ENCODE measurements around the gene PEAK1.

The PEAK1 gene

DNA sequence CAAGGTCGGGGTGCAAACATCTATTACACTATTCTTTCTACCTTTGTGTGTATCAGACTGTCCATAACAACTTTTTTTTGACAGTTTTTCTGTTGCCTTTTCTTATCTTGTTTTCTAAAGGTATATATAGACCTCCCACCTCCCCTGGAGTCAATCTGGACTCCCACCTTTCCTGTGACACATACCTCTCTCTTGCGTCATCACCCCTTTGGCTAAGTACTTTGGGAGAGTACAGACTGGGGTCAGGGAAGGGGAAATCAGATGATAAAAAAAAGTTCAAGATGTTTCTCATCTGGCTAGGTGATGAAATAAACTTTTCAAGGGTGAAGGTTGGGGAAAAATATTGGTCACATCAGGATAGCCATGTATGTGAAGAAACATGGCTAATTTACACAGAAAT lies 366.2 kb downstream of the PEAK1 start:
- TF ChIP-seq, protein P1, sequence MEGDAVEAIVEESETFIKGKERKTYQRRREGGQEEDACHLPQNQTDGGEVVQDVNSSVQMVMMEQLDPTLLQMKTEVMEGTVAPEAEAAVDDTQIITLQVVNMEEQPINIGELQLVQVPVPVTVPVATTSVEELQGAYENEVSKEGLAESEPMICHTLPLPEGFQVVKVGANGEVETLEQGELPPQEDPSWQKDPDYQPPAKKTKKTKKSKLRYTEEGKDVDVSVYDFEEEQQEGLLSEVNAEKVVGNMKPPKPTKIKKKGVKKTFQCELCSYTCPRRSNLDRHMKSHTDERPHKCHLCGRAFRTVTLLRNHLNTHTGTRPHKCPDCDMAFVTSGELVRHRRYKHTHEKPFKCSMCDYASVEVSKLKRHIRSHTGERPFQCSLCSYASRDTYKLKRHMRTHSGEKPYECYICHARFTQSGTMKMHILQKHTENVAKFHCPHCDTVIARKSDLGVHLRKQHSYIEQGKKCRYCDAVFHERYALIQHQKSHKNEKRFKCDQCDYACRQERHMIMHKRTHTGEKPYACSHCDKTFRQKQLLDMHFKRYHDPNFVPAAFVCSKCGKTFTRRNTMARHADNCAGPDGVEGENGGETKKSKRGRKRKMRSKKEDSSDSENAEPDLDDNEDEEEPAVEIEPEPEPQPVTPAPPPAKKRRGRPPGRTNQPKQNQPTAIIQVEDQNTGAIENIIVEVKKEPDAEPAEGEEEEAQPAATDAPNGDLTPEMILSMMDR (IDR thresholded peaks at IDR 0.05), result no peak
- intact Hi-C loops (cut with DNase I; ENCODE audit: low total_unique reads), result no loop called here
- Histone ChIP-seq H3K4me1 (peaks cover 0 to 2% (median 0%) of the 10 kb centered on the region in 4 donors), H3K9me3 (no peaks in the 10 kb centered on the region), H3K27me3 (no peaks in the 10 kb centered on the region), H3K27ac (no peak overlapping the region), H3K36me3 (peaks cover 21 to 25% (median 22%) of the 10 kb centered on the region in 3 donors), H3K4me3 (no peak overlapping the region)
- no peak for DNase-seq

DNA sequence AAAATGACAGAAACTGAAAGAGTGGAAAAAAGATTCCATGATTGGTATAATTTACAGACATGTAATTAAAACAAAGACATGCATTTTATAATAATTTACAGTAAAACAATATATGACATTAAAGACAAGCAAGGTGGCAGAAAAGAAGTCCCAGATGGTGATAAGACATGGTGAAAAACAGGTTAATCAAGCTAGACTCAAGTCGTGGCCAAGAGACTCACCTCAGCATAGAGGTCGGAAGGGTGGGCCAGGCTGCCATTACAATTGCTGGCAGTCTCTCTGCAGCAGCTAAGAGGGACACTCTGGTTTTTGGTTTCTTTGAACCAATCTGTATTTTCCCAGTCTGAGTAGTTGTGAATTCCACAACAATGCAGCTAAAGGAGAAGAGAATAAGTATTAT lies 367.3 kb downstream of the PEAK1 start:
- no peaks in the 10 kb centered on the region for H3K27me3 ChIP-seq
- H3K27ac ChIP-seq, result no peak overlapping the region
- no peak for DNase-seq
- H3K4me1 ChIP-seq, result peaks cover 0 to 6% (median 0%) of the 10 kb centered on the region in 4 donors
- H3K36me3 ChIP-seq, result peaks cover 22 to 25% (median 22%) of the 10 kb centered on the region in 3 donors
- H3K4me3 ChIP-seq, result no peak overlapping the region
- TF ChIP-seq, protein P1 (IDR thresholded peaks at IDR 0.05), result no peak
- no peaks in the 10 kb centered on the region for H3K9me3 ChIP-seq
- intact Hi-C loops (cut with DNase I; ENCODE audit: low total_unique reads), result no loop called here

Data from tibial artery (tissue), 4 donors.